Putamen (tissue), 1 donor: Measurements from ENCODE around the gene CCDC43.

ENCODE experiments used
- DNase-seq: peaks from one replicate; pipeline ENCODE4 v3.0.0-alpha.2; 2016; ENCODE audit warnings: low spot score

Gene CCDC43

GRCh38 chr17:44627513-44628242 lies 61.9 kb downstream of the CCDC43 start:
- DNase-seq, result no peak
